ENCODE measurements around the gene C20orf144.
"Not testable (repeated sequence)": the region's sequence is repeated elsewhere in the genome, so short reads cannot be mapped to it uniquely, and the experiment has no call there.

The C20orf144 gene

DNA sequence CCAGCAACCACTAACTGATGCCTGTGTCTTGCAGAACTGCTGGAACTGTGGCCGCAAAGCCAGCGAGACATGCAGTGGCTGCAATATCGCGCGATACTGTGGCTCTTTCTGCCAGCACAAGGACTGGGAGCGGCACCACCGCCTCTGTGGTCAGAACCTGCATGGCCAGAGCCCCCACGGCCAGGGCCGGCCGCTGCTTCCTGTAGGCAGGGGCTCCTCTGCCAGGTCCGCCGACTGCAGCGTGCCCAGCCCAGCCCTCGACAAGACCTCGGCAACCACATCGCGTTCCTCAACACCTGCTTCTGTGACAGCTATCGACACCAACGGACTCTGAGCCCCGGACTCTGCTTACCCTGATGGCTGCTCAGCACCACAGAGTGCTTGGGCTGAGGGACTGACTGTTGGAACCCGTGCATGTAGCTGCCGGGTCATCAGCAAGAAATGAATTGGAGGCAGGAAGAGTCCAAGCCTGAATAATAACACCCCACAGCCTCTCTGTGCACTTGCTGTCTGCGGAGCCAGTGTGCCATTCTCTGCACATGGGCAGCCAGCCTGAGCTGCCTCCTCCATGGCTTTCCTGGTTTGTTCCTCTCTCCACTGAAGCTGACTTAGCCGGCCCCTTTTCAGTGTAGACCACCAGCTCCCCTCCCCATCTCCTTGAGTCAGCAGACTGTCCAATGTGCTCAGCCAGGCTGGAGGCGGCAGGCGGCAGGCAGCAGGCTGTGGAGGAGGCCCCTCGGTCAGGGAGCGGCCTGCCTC, 17.6 kb upstream of the C20orf144 start:
- in situ Hi-C loops (cut with HindIII; ENCODE audit: low pct_unique_long_range_greater_than_20kb, low sequenced_read_pairs): no loop called here
- TF ChIP-seq JUND (IDR thresholded peaks at IDR 0.05; ENCODE audit: low read depth): no peak
- DNase-seq (ENCODE audit: low read depth in 1 of 2, low spot score in 1 of 2): no peak

DNA sequence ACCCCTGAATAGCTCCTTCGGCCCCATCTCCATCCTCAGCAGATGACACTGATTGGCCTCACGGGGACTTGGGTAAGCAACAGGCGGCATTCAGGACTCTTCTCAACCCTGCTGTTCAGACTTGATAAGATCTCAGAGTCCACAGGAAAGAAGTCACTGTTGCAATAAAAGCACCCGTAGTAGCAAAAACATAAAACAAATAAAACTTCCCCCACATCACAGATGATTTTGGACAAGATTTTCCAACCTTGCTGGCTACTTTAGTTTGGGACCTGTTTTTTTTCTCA, 17.1 kb upstream of the C20orf144 start:
- in situ Hi-C loops (cut with HindIII; ENCODE audit: low pct_unique_long_range_greater_than_20kb, low sequenced_read_pairs): no loop called here
- TF ChIP-seq JUND (IDR thresholded peaks at IDR 0.05; ENCODE audit: low read depth): no peak
- DNase-seq (ENCODE audit: low read depth in 1 of 2, low spot score in 1 of 2): no peak

- DNase-seq (ENCODE audit: low read depth in 1 of 2, low spot score in 1 of 2): no peak
- in situ Hi-C loops (cut with HindIII; ENCODE audit: low pct_unique_long_range_greater_than_20kb, low sequenced_read_pairs): no loop called here
- no peak for TF ChIP-seq JUND (IDR thresholded peaks at IDR 0.05; ENCODE audit: low read depth)
These were observed 16.7 kb upstream of the C20orf144 start for GRCh38 chr20:33645396-33645795.

GRCh38 chr20:33646191-33646590, 15.9 kb upstream of the C20orf144 start:
- TF ChIP-seq JUND (IDR thresholded peaks at IDR 0.05; ENCODE audit: low read depth): no peak
- in situ Hi-C loops (cut with HindIII; ENCODE audit: low pct_unique_long_range_greater_than_20kb, low sequenced_read_pairs): no loop called here
- no peak for DNase-seq (ENCODE audit: low read depth in 1 of 2, low spot score in 1 of 2)

DNA sequence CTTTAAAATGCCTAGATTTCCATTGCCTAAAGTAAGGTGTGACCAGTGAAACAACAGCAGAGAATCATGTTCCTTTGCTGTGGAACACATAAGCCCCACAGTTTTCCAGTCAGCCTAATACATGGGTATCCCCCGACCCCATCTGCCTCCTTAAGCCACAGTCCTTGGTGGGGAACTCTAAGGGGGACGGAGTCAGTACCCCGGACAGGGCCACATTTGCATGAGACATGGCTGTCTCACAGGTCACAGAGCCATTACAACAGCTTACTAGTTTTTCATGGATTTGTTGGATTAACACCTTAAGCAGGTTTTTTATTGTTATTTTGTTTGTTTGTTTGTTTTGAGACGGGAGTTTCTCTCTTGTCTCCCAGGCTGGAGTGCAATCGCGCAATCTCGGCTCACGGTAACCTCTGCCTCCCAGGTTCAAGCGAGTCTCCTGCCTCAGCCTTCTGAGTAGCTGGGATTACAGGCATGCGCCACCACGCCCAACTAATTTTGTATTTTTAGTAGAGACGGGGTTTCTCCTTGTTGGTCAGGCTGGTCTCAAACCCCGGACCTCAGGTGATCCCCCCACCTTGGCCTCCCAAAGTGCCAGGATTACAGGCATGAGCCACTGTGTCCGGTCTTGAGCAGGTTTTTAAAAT, 15.0 kb upstream of the C20orf144 start:
- DNase-seq (ENCODE audit: low read depth in 1 of 2, low spot score in 1 of 2); in situ Hi-C loops (cut with HindIII; ENCODE audit: low pct_unique_long_range_greater_than_20kb, low sequenced_read_pairs): not testable (repeated sequence)

- in situ Hi-C loops (cut with HindIII; ENCODE audit: low pct_unique_long_range_greater_than_20kb, low sequenced_read_pairs): no loop called here
- no peak; the same call in 1 of the 2 replicates for TF ChIP-seq JUND (IDR thresholded peaks at IDR 0.05; ENCODE audit: low read depth)
- peak; percentile 85 to 89 for DNase-seq (ENCODE audit: low read depth in 1 of 2, low spot score in 1 of 2)
These were observed 14.3 kb upstream of the C20orf144 start for GRCh38 chr20:33647603-33648395.

DNA sequence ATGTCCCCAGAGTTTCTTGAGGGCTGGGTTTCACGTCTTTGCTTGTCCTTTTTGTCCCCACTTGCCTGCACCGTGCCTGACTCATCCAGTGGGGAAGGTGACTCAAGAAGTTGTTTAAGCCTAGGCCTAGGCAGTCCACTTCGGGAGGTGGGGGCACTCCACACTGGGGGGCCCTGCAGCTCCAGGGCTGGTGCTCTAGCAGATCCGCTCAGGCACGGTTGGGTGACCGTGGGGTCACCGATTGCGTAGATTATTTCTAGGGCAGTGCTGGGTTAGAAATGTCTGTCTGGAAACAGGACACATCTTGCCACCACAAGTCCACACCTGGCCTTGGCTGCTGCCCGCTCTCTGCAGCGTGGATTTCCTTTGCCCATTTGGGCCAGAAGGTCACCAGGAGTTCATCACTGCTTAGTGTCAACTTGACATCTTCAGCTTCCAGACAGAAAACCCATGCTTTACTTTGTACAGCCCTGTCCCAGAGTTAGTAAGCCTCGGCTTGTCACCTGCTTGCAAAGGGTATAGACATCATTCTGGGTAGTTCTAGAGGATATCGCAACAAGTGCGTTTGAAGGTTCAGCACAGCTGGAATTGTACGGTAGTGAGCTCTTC, 13.6 kb upstream of the C20orf144 start:
- peak in 1 of 2 experiments; percentile 60 for DNase-seq (ENCODE audit: low read depth in 1 of 2, low spot score in 1 of 2)
- in situ Hi-C loops (cut with HindIII; ENCODE audit: low pct_unique_long_range_greater_than_20kb, low sequenced_read_pairs): no loop called here
- TF ChIP-seq JUND (IDR thresholded peaks at IDR 0.05; ENCODE audit: low read depth): no peak

DNA sequence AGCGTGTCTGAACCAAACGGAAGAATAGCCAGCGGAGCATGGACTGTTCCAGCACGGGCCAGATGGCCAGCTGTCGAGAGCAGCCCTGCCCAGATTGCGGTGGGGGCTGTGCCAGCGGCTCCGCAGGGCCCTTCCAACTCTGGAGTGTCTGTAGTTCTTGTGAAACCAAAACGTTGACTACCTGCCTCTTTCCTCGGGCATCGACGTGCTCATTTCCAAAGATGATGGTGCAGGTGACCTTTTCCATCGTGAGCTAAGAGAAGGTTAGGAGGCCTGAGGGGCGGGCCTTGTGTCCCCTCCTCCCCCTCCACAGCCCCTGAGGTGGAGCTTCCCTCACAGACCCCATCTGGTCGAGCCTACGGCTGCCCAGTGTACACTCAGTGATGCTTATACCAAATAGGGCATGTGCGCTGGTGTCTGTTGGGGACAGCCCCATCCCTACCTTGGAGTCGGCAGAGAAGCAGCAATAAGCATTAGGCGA, 12.9 kb upstream of the C20orf144 start:
- TF ChIP-seq JUND (IDR thresholded peaks at IDR 0.05; ENCODE audit: low read depth): no peak
- in situ Hi-C loops (cut with HindIII; ENCODE audit: low pct_unique_long_range_greater_than_20kb, low sequenced_read_pairs): no loop called here

DNA sequence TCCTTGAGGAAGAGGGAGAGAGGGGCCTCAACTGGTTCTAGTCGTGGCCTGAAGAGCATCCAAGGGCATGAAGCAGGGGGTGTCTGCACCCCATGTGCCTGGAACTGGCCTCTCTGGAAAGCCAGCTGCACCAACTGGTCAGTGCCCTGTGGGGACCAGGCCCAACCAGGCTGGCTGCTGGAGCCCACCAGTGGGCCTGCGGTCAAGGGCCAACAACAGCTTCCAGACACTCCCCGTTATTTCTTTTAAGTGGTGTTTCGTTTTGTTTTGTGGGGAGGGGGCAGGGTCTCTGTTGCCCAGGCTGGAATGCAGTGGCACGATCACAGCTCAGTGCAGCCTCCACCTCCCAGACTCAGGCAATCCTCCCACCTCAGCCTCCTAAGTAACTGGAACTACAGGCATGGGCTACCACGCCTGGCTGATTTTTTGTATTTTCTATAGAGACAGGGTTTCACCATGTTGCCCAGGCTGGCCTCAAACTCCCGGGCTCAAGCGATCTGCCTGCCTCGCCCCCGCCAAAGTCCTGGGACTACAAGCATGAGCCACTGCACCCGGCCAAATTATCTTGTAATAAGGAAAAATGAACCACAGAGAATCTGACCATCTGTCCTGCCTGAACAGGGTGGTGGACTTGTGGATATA, 11.9 kb upstream of the C20orf144 start:
- in situ Hi-C loops (cut with HindIII; ENCODE audit: low pct_unique_long_range_greater_than_20kb, low sequenced_read_pairs): no loop called here
- DNase-seq (ENCODE audit: low read depth in 1 of 2, low spot score in 1 of 2): no peak
- no peak for TF ChIP-seq JUND (IDR thresholded peaks at IDR 0.05; ENCODE audit: low read depth)

More for the DNA sequence above, 12.9 kb upstream of the C20orf144 start:
- DNase-seq (ENCODE audit: low read depth in 1 of 2, low spot score in 1 of 2): no peak

- DNase-seq (ENCODE audit: low read depth in 1 of 2, low spot score in 1 of 2): peak; percentile 84 to 91
- in situ Hi-C loops (cut with HindIII; ENCODE audit: low pct_unique_long_range_greater_than_20kb, low sequenced_read_pairs): no loop called here
- no peak for TF ChIP-seq JUND (IDR thresholded peaks at IDR 0.05; ENCODE audit: low read depth)
These were observed 11.2 kb upstream of the C20orf144 start for GRCh38 chr20:33650753-33651561.

DNA sequence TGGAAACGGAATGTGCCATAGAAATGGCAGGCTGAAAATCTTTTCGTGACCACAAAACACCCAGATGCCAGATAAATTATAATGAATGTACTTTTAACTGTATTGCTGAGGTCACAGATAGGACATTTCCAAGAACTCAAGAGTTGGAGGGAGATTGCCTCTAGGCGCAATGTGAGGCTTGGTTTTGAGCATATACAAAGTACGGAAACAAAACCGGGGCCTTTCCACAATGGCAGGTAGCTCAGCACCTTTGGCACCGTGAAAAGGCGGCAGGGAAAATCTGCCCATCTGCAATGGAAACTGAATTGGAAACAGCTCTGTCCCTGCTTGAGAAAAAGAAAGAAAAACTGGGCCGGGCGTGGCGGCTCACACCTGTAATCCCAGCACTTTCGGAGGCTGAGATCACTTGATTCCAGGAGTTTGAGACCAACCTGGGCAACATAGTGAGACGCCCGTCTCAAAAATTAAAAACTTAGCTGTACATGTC, 10.5 kb upstream of the C20orf144 start:
- in situ Hi-C loops (cut with HindIII; ENCODE audit: low pct_unique_long_range_greater_than_20kb, low sequenced_read_pairs): no loop called here
- DNase-seq (ENCODE audit: low read depth in 1 of 2, low spot score in 1 of 2): peak in 1 of 2 experiments; percentile 56
- no peak for TF ChIP-seq JUND (IDR thresholded peaks at IDR 0.05; ENCODE audit: low read depth)

Data from T47D (cell line).